Fibroblast of the aortic adventitia (primary cell): Measurements from ENCODE around the gene BTNL2. TPM values are rescaled to one million over a fixed set of nuclear protein-coding genes. Genes with fewer than 3 reads are reported as not detected.

ENCODE experiments used
- DNase-seq: peaks from one replicate; pipeline ENCODE4 v3.0.0-alpha.2; 2010; ENCODE audit warnings: low read depth
- H3K4me3 ChIP-seq: 2 replicates; pipeline ENCODE4 v1.5.1; 2011; ENCODE audit warnings: low read depth, mild to moderate bottlenecking, control low read depth, low read length, moderate library complexity
- CTCF ChIP-seq: IDR thresholded peaks from 2 replicates; pipeline ENCODE4 v1.5.1; 2011; ENCODE audit warnings: mild to moderate bottlenecking, low read length, control low read depth, inconsistent platforms; ENCODE audit not compliant: insufficient read depth
- total RNA-seq: library from RNA; depleted of rRNA; stranded (reverse); fragments of >200 nt; gene quantifications from 2 replicates; pipeline ENCODE4 v1.2.3, GENCODE V29; 2012; ENCODE audit warnings: low replicate concordance

BTNL2 gene
- not detected in 2 replicates for total RNA-seq

- no peak for TF ChIP-seq CTCF
- DNase-seq, result no peak
- H3K4me3 ChIP-seq, result no peak within 1 kb of the TSS
Measured at GRCh38 chr6:32406857-32407256, at the start of gene BTNL2. Gene BTNL2 (minus strand): TSS chr6:32407181. CDS start chr6:32407123, 58 bp downstream.

- no peak overlapping the region for H3K4me3 ChIP-seq
- no peak for TF ChIP-seq CTCF
- no peak for DNase-seq
Measured at GRCh38 chr6:32449088-32449736, 42.2 kb upstream of the BTNL2 start.

- TF ChIP-seq CTCF, result no peak
- no peak for DNase-seq
- no peak overlapping the region for H3K4me3 ChIP-seq
Measured at GRCh38 chr6:32447932-32448331, 41.0 kb upstream of the BTNL2 start.

- no peak overlapping the region for H3K4me3 ChIP-seq
- no peak for TF ChIP-seq CTCF
- no peak for DNase-seq
Measured at GRCh38 chr6:32445321-32445854, 38.4 kb upstream of the BTNL2 start.

- no peak for TF ChIP-seq CTCF
- H3K4me3 ChIP-seq, result no peak overlapping the region
- no peak for DNase-seq
Measured at GRCh38 chr6:32444433-32444832, 37.5 kb upstream of the BTNL2 start.

- no peak for DNase-seq
- no peak for TF ChIP-seq CTCF
- no peak overlapping the region for H3K4me3 ChIP-seq
Measured at GRCh38 chr6:32442977-32443552, 36.1 kb upstream of the BTNL2 start.
